Lung (tissue), 12 donors: ENCODE results near the gene MORC1. TPM values are rescaled to one million over a fixed set of nuclear protein-coding genes. Genes with fewer than 3 reads are reported as not detected.

Source experiments
- ATAC-seq: fragments of 200-7000 bp; cut with Tn5 transposase; one replicate; pipeline ENCODE4 v1.9.1; 2020; ENCODE audit warnings: moderate number of reproducible peaks; ENCODE audit not compliant: insufficient read depth, low FRiP score
- DNase-seq, 3 donors: peaks; one replicate each; pipeline ENCODE4 v3.0.0-alpha.2; 2013 to 2017
- H3K27ac ChIP-seq, 2 donors: one replicate each; pipeline ENCODE4 v1.5.1; 2013; ENCODE audit warnings: mild to moderate bottlenecking in 2 of 2, moderate library complexity in 2 of 2, control low read depth in 1 of 2, inconsistent platforms in 1 of 2, low read depth in 1 of 2, low read length in 1 of 2
- H3K27me3 ChIP-seq, 3 donors: one replicate each; pipeline ENCODE4 v1.5.1; 2013; ENCODE audit warnings: low read length in 2 of 3; ENCODE audit not compliant: control insufficient read depth in 3 of 3, insufficient read depth in 3 of 3
- H3K36me3 ChIP-seq, 4 donors: one replicate each; pipeline ENCODE4 v1.5.1; 2013; ENCODE audit warnings: low read length in 4 of 4, mild to moderate bottlenecking in 1 of 4, moderate library complexity in 1 of 4; ENCODE audit not compliant: control insufficient read depth in 4 of 4, insufficient read depth in 4 of 4
- H3K4me1 ChIP-seq, 5 donors: one replicate each; pipeline ENCODE4 v1.5.1; 2013; ENCODE audit warnings: low read length in 5 of 5, mild to moderate bottlenecking in 2 of 5, moderate library complexity in 1 of 5; ENCODE audit not compliant: control insufficient read depth in 5 of 5, insufficient read depth in 5 of 5
- H3K4me3 ChIP-seq: one replicate; pipeline ENCODE4 v1.5.1; 2013; ENCODE audit warnings: mild to moderate bottlenecking, control low read depth, moderate library complexity
- H3K9ac ChIP-seq, 2 donors: one replicate each; pipeline ENCODE4 v1.5.1; 2013; ENCODE audit warnings: low read length in 2 of 2, control low read depth in 1 of 2; ENCODE audit not compliant: insufficient read depth in 1 of 2
- H3K9me3 ChIP-seq, 4 donors: one replicate each; pipeline ENCODE4 v1.5.1; 2013; ENCODE audit warnings: low read length in 3 of 4, mild to moderate bottlenecking in 1 of 4, moderate library complexity in 1 of 4; ENCODE audit not compliant: control insufficient read depth in 4 of 4, insufficient read depth in 3 of 4
- WGBS, 2 donors: extraction: QIAGEN DNeasy Blood & Tissue Kit; methylation state at CpG; one replicate each; pipeline ENCODE4 v1.1.7; 2013; 5-methylcytosine and 5-hydroxymethylcytosine counted together
- polyA plus RNA-seq, 2 donors: library from polyadenylated mRNA; stranded (reverse); fragments of 200-250 nt; gene quantifications; one replicate each; pipeline ENCODE4 v1.2.1, GENCODE V29; 2013
- total RNA-seq, 2 donors: library from RNA; depleted of rRNA in 1 of 2; stranded (reverse); fragments of >200 nt in 1 of 2; gene quantifications; one replicate each; pipeline ENCODE4 v1.2.1, GENCODE V29; 2014 to 2021
- TF ChIP-seq, protein P1 (sequence below): IDR thresholded peaks from 2 replicates; pipeline ENCODE4 v1.5.1; 2012; ENCODE audit warnings: mild to moderate bottlenecking; ENCODE audit errors: control extremely low read depth, extremely low read depth
- donor health status: control.
- donor health status: control.
- donor health status: Bipolar disorder and iron deficiency.
- donor health status: healthy.
- donor health status: DM: yes; HTN: yes; CAD: no.

The MORC1 gene
- total and polyA plus RNA-seq, 4 donors = not detected

DNA sequence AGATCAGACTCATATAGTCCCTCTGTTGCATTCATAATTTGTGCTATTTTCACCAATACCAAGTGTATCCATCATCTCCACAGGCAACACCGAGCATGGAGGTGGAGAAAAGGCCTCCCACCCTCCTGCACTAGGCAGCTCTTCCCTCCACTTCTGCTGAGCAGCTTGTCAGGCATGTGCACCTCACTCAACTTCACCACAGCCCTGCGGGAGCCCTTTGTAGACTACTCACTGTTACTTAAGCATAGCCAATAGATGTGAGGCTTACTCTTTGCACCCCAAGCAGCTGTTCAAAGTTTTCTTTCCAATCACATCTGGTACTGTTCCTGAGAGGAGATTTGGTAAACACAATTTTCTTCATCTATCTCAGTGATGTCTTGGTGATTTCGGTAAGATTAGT lies 147.4 kb downstream of the MORC1 start:
- no peaks in the 10 kb centered on the region for H3K9me3 ChIP-seq
- H3K36me3 ChIP-seq = no peaks in the 10 kb centered on the region
- no peak overlapping the region for H3K27ac ChIP-seq
- DNase-seq (no peak), ATAC-seq (no peak)
- H3K9ac ChIP-seq = no peak overlapping the region
- TF ChIP-seq, protein P1, sequence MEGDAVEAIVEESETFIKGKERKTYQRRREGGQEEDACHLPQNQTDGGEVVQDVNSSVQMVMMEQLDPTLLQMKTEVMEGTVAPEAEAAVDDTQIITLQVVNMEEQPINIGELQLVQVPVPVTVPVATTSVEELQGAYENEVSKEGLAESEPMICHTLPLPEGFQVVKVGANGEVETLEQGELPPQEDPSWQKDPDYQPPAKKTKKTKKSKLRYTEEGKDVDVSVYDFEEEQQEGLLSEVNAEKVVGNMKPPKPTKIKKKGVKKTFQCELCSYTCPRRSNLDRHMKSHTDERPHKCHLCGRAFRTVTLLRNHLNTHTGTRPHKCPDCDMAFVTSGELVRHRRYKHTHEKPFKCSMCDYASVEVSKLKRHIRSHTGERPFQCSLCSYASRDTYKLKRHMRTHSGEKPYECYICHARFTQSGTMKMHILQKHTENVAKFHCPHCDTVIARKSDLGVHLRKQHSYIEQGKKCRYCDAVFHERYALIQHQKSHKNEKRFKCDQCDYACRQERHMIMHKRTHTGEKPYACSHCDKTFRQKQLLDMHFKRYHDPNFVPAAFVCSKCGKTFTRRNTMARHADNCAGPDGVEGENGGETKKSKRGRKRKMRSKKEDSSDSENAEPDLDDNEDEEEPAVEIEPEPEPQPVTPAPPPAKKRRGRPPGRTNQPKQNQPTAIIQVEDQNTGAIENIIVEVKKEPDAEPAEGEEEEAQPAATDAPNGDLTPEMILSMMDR = no peak
- no peaks in the 10 kb centered on the region for H3K27me3 ChIP-seq
- no peaks in the 10 kb centered on the region for H3K4me1 ChIP-seq
- 61 to 64% methylated on average over 3 of the region's 3 CpGs for WGBS, 2 donors
- H3K4me3 ChIP-seq = no peak overlapping the region

DNA sequence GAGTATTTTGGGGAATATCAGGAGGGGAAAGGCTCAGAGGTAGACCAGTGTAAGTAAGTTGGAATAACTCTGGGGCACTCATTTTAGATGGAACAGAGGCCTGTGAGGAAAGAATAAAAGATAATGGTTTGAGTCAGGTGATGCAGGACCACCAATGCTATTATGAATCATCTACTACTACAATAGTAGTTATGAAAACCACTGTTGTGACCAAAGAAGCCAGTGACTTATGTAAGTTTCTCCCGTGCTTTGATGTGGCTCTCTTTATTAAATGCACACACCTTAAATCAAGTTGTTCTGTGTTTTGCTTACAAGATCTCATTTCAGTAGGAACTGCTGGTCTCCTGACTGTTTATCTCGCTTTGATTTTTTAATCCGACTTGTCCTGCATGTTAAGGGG lies 151.2 kb downstream of the MORC1 start:
- H3K9me3 ChIP-seq = no peaks in the 10 kb centered on the region
- TF ChIP-seq, protein P1 = no peak
- 87 to 94% methylated on average over 3 of the region's 3 CpGs for WGBS, 2 donors
- no peak overlapping the region for H3K4me3 ChIP-seq
- no peak overlapping the region for H3K9ac ChIP-seq
- no peaks in the 10 kb centered on the region for H3K36me3 ChIP-seq
- H3K27ac ChIP-seq = no peak overlapping the region
- no peaks in the 10 kb centered on the region for H3K4me1 ChIP-seq
- DNase-seq (no peak), ATAC-seq (no peak)
- no peaks in the 10 kb centered on the region for H3K27me3 ChIP-seq

GRCh38 chr3:108959017-108959416 lies 158.9 kb downstream of the MORC1 start:
- DNase-seq (no peak), ATAC-seq (no peak)
- no peaks in the 10 kb centered on the region for H3K4me1 ChIP-seq
- 85 to 86% methylated on average over 1 of the region's 1 CpG for WGBS, 2 donors
- no peaks in the 10 kb centered on the region for H3K36me3 ChIP-seq
- peak overlapping the region in 1 of 2 donors; percentile 25 for H3K9ac ChIP-seq
- no peak overlapping the region for H3K4me3 ChIP-seq
- H3K27me3 ChIP-seq = no peaks in the 10 kb centered on the region
- H3K9me3 ChIP-seq = no peaks in the 10 kb centered on the region
- TF ChIP-seq, protein P1 = no peak
- H3K27ac ChIP-seq = no peak overlapping the region

- WGBS, 2 donors = 88 to 92% methylated on average over 1 of the region's 1 CpG
- TF ChIP-seq, protein P1 = no peak
- Histone ChIP-seq H3K27ac (no peak within 1 kb of the TSS), H3K9me3 (no peaks in the 10 kb centered on the region), H3K4me1 (no peaks in the 10 kb centered on the region), H3K4me3 (no peak within 1 kb of the TSS), H3K9ac (no peak within 1 kb of the TSS), H3K27me3 (no peaks in the 10 kb centered on the region), H3K36me3 (no peaks in the 10 kb centered on the region)
- DNase-seq (no peak), ATAC-seq (no peak)
These were observed 164.2 kb downstream of the MORC1 start, which contains the start of gene GUCA1C for GRCh38 chr3:108953700-108954099. TSS of gene GUCA1C (minus strand) at chr3:108953879. CDS start at chr3:108953762, 117 bp downstream.
